GM03348 (cell line): ENCODE results near the gene SLFN5.
"Not testable (repeated sequence)": the region's sequence is repeated elsewhere in the genome, so short reads cannot be mapped to it uniquely, and the experiment has no call there.

Experiments
- DNase-seq: peaks from one replicate; pipeline ENCODE4 v3.0.0; 2012; ENCODE audit warnings: low spot score

SLFN5 gene

GRCh38 chr17:35242158-35242804 lies 591 bp upstream of the SLFN5 start:
- DNase-seq = peak; percentile 66

- DNase-seq = peak; percentile 52
Observed at GRCh38 chr17:35243561-35244340, 879 bp downstream of the SLFN5 start.

GRCh38 chr17:35244341-35245195 lies 1.7 kb downstream of the SLFN5 start:
- DNase-seq = peak; percentile 79

GRCh38 chr17:35245196-35245486 lies 2.3 kb downstream of the SLFN5 start:
- DNase-seq = peak; percentile 79

GRCh38 chr17:35252651-35253050 lies 9.8 kb downstream of the SLFN5 start:
- DNase-seq = no peak

GRCh38 chr17:35254107-35254773 lies 11.4 kb downstream of the SLFN5 start:
- peak; percentile 80 for DNase-seq

GRCh38 chr17:35255316-35255715 lies 12.4 kb downstream of the SLFN5 start:
- no peak for DNase-seq

- DNase-seq = no peak
Observed at GRCh38 chr17:35256629-35257028, 13.8 kb downstream of the SLFN5 start.

GRCh38 chr17:35257208-35257659 lies 14.4 kb downstream of the SLFN5 start:
- no peak for DNase-seq

- DNase-seq = no peak
Observed at GRCh38 chr17:35259001-35259400, 16.1 kb downstream of the SLFN5 start.

- DNase-seq = no peak
Observed at GRCh38 chr17:35265071-35265470, 22.2 kb downstream of the SLFN5 start.

GRCh38 chr17:35265566-35266141 lies 22.8 kb downstream of the SLFN5 start:
- no peak for DNase-seq

GRCh38 chr17:35274167-35275066 lies 31.5 kb downstream of the SLFN5 start:
- not testable (repeated sequence) for DNase-seq

- not testable (repeated sequence) for DNase-seq
Observed at GRCh38 chr17:35278454-35278853, 35.6 kb downstream of the SLFN5 start.

- DNase-seq = not testable (repeated sequence)
Observed at GRCh38 chr17:35278876-35279275, 36.0 kb downstream of the SLFN5 start.

- DNase-seq = no peak
Observed at GRCh38 chr17:35283767-35284166, 40.9 kb downstream of the SLFN5 start.

- DNase-seq = no peak
Observed at GRCh38 chr17:35284955-35285354, 42.1 kb downstream of the SLFN5 start.

- DNase-seq = no peak
Observed at GRCh38 chr17:35286120-35286781, 43.4 kb downstream of the SLFN5 start.

GRCh38 chr17:35287286-35287811 lies 44.5 kb downstream of the SLFN5 start:
- DNase-seq = no peak

GRCh38 chr17:35289222-35289621 lies 46.4 kb downstream of the SLFN5 start:
- no peak for DNase-seq
